ENCODE measurements around the gene KLHL33.

Gene KLHL33

GRCh38 chr14:20429801-20430669 is 5.9 kb downstream of the KLHL33 start:
- no peak for TF ChIP-seq CTCF (IDR thresholded peaks at IDR 0.05; ENCODE audit: control insufficient read depth, extremely low read depth, insufficient read depth)
- no peak for DNase-seq (ENCODE audit: low read depth)
- no peak overlapping the region for H3K4me3 ChIP-seq (ENCODE audit: low read depth, low read length)

- H3K4me3 ChIP-seq (ENCODE audit: low read depth, low read length): no peak overlapping the region
- no peak for DNase-seq (ENCODE audit: low read depth)
- TF ChIP-seq CTCF (IDR thresholded peaks at IDR 0.05; ENCODE audit: control insufficient read depth, extremely low read depth, insufficient read depth): no peak
Measured at GRCh38 chr14:20428802-20429201, 7.2 kb downstream of the KLHL33 start.

GRCh38 chr14:20428010-20428365 is 8.0 kb downstream of the KLHL33 start:
- no peak for DNase-seq (ENCODE audit: low read depth)
- TF ChIP-seq CTCF (IDR thresholded peaks at IDR 0.05; ENCODE audit: control insufficient read depth, extremely low read depth, insufficient read depth): no peak
- no peak overlapping the region for H3K4me3 ChIP-seq (ENCODE audit: low read depth, low read length)

- H3K4me3 ChIP-seq (ENCODE audit: low read depth, low read length): no peak overlapping the region
- no peak for TF ChIP-seq CTCF (IDR thresholded peaks at IDR 0.05; ENCODE audit: control insufficient read depth, extremely low read depth, insufficient read depth)
- no peak for DNase-seq (ENCODE audit: low read depth)
Measured at GRCh38 chr14:20427231-20428009, 8.5 kb downstream of the KLHL33 start.

- no peak overlapping the region for H3K4me3 ChIP-seq (ENCODE audit: low read depth, low read length)
- DNase-seq (ENCODE audit: low read depth): no peak
- TF ChIP-seq CTCF (IDR thresholded peaks at IDR 0.05; ENCODE audit: control insufficient read depth, extremely low read depth, insufficient read depth): no peak
Measured at GRCh38 chr14:20424851-20425250, 11.1 kb downstream of the KLHL33 start.

GRCh38 chr14:20422886-20423285 is 13.1 kb downstream of the KLHL33 start:
- TF ChIP-seq CTCF (IDR thresholded peaks at IDR 0.05; ENCODE audit: control insufficient read depth, extremely low read depth, insufficient read depth): no peak
- no peak for DNase-seq (ENCODE audit: low read depth)
- no peak overlapping the region for H3K4me3 ChIP-seq (ENCODE audit: low read depth, low read length)
